Measurements from ENCODE around the gene RNF44. TPM values are rescaled to one million over a fixed set of nuclear protein-coding genes. Genes with fewer than 3 reads are reported as not detected.

The RNF44 gene
- total RNA-seq, 4 donors from 2014 or later = 11.3 to 22.2 (median 18.7) TPM

DNA sequence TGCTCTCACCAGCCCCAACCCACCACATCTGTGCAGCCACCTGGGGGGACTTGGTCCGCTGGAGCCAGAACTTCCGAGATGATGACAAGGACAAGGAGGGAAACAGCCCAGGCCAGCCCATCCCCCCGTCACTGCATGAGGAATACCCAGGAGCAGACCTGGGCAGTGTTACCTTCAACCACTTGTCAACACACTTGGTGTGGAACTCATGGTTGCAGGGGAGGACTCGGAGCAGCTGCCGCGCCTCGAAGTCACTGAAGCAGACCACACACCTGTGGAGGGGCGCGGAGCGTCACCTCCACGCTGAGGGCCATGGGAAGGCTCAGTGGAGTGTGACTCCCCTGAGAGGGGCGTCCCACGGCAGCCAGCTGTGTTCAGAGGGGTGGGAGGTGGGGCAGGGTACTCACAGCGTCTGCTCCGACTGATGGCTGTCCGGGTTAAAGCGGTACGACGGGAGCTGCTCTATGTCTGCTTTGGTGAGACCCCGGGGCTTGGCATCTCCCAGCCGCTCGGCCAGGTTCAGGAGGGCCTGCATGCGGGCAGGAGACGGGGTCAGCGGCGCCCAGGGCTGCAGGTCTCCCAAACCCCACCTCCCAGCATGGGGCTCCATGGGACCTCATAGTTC is 8.0 kb downstream of the RNF44 start:
- H3K4me3 ChIP-seq = no peak overlapping the region
- no peaks in the 10 kb centered on the region for H3K27me3 ChIP-seq
- peaks cover 26 to 57% (median 54%) of the 10 kb centered on the region in 4 donors for H3K36me3 ChIP-seq
- no peak overlapping the region for H3K27ac ChIP-seq (replicated peaks in 1 of 4)
- DNase-seq (ENCODE audit: extremely low spot score) = no peak
- no peak for TF ChIP-seq POLR2A (IDR thresholded peaks at IDR 0.05; ENCODE audit: low read depth)
- TF ChIP-seq EP300 (IDR thresholded peaks at IDR 0.05) = no peak
- intact Hi-C loops (cut with DNase I) = no loop called here
- no peaks in the 10 kb centered on the region for H3K9me3 ChIP-seq
- 84% methylated on average over 11 of the region's 26 CpGs for WGBS
- peaks cover 39 to 53% (median 44%) of the 10 kb centered on the region in 4 donors for H3K4me1 ChIP-seq

DNA sequence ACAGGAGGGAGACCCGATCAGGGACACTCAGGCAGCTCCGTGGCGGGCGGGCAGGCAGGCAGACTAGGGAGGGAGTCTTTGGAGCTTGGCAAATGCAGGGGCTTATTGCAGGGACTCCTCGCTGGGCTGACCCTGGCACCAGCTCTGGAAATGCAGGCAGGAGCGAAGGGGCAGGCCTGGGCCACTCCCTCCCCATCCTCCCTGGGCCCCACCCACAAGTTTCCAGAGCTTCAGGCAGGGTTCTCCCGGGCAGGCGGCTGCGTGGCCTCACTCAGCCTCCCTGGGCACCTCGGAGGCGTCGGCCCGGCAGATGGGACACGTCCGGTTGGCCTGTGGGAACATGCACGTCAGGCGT is 8.5 kb downstream of the RNF44 start:
- no peak overlapping the region for H3K27ac ChIP-seq (replicated peaks in 1 of 4)
- no peak for DNase-seq (ENCODE audit: extremely low spot score)
- no peaks in the 10 kb centered on the region for H3K27me3 ChIP-seq
- no peak for TF ChIP-seq EP300 (IDR thresholded peaks at IDR 0.05)
- no peak for TF ChIP-seq POLR2AphosphoS5 (IDR thresholded peaks at IDR 0.05)
- no peak for TF ChIP-seq POLR2A (IDR thresholded peaks at IDR 0.05; ENCODE audit: low read depth)
- TF ChIP-seq, protein P1, sequence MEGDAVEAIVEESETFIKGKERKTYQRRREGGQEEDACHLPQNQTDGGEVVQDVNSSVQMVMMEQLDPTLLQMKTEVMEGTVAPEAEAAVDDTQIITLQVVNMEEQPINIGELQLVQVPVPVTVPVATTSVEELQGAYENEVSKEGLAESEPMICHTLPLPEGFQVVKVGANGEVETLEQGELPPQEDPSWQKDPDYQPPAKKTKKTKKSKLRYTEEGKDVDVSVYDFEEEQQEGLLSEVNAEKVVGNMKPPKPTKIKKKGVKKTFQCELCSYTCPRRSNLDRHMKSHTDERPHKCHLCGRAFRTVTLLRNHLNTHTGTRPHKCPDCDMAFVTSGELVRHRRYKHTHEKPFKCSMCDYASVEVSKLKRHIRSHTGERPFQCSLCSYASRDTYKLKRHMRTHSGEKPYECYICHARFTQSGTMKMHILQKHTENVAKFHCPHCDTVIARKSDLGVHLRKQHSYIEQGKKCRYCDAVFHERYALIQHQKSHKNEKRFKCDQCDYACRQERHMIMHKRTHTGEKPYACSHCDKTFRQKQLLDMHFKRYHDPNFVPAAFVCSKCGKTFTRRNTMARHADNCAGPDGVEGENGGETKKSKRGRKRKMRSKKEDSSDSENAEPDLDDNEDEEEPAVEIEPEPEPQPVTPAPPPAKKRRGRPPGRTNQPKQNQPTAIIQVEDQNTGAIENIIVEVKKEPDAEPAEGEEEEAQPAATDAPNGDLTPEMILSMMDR (IDR thresholded peaks at IDR 0.05) = no peak
- H3K36me3 ChIP-seq = peaks cover 26 to 57% (median 54%) of the 10 kb centered on the region in 4 donors
- intact Hi-C loops (cut with DNase I) = no loop called here
- H3K4me1 ChIP-seq = peaks cover 34 to 48% (median 39%) of the 10 kb centered on the region in 4 donors
- H3K4me3 ChIP-seq = no peak overlapping the region
- H3K9me3 ChIP-seq = no peaks in the 10 kb centered on the region
- 71% methylated on average over 15 of the region's 17 CpGs for WGBS

DNA sequence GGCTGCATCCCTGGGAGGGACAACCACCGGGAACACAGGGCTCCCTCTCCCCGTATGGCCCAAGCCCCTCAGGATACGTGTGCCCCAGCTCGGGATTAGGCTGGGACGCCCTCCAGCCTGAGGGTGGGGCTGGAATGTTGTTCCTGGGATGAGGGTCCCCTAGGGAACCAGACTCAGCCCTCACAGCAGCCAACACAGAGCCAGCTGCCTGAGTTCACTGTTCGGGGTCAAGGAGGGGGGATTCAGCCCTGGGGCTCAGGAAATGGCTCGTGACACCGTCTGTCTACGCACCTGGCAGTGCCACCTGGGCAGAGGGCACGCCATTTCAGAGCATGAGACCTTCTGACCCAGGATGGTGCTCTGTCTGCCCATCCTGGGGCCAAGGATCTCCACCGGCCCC is 8.9 kb downstream of the RNF44 start:
- H3K27ac ChIP-seq (replicated peaks in 1 of 4) = no peak overlapping the region
- no peaks in the 10 kb centered on the region for H3K9me3 ChIP-seq
- peaks cover 30 to 44% (median 35%) of the 10 kb centered on the region in 4 donors for H3K4me1 ChIP-seq
- H3K27me3 ChIP-seq = no peaks in the 10 kb centered on the region
- no peak overlapping the region for H3K4me3 ChIP-seq
- DNase-seq (ENCODE audit: extremely low spot score) = no peak
- TF ChIP-seq, protein P1 (IDR thresholded peaks at IDR 0.05) = no peak
- no peak for TF ChIP-seq EP300 (IDR thresholded peaks at IDR 0.05)
- TF ChIP-seq POLR2A (IDR thresholded peaks at IDR 0.05; ENCODE audit: low read depth) = no peak
- TF ChIP-seq POLR2AphosphoS5 (IDR thresholded peaks at IDR 0.05) = no peak
- peaks cover 26 to 57% (median 54%) of the 10 kb centered on the region in 4 donors for H3K36me3 ChIP-seq
- intact Hi-C loops (cut with DNase I) = no loop called here
- WGBS = 73% methylated on average over 10 of the region's 11 CpGs

DNA sequence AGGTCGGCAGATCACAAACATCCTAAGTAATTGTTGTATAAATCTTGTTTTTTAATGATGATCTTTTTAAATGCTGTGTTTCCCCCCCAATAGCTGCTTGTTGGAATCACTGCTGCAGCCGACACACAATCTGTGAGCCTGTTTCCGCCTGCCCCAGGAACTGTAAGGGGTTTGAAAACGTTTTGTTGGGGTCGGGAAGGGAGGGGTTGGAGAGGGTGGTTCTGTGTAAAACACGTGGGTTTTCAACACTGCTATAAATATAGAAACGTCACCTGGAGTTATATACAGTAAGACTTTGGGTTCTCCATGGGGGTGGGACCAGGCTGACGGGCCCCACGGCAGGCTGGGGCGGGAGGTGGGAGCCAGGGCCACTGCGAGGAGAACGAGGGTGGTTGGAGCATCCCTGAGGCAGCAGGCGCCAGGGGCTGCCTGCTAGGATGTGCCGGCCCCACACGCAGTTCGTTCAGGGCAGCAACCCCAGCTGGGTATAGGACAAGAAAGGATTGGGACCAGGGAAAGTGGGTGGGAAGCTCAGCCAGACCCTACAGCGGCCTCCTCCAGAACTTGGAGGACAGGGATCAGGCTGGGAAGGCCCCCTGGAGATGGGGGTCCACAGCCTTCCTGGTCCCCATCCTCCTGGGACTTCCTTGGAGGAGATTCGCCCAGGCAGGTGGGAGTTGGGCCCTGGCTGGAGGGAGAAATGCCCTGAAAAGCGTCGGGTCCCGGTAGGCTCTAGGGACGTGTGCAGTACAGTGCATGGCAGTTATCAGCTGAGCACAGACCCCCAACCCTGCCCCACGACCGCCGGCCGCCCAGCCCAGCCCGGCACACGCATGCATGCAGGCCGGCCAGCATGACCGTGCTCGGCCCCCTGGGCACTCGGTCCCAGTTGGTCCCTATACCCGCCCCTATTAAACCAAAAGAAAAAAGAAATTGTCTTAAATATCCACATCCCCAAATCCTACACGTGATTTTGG is 9.7 kb downstream of the RNF44 start:
- peaks cover 22 to 36% (median 27%) of the 10 kb centered on the region in 4 donors for H3K4me1 ChIP-seq
- 72% methylated on average over 19 of the region's 34 CpGs for WGBS
- no peaks in the 10 kb centered on the region for H3K27me3 ChIP-seq
- H3K27ac ChIP-seq (replicated peaks in 1 of 4) = no peak overlapping the region
- intact Hi-C loops (cut with DNase I) = no loop called here
- no peak overlapping the region for H3K4me3 ChIP-seq
- no peaks in the 10 kb centered on the region for H3K9me3 ChIP-seq
- H3K36me3 ChIP-seq = peaks cover 26 to 57% (median 54%) of the 10 kb centered on the region in 4 donors
- no peak for DNase-seq (ENCODE audit: extremely low spot score)
- TF ChIP-seq EP300 (IDR thresholded peaks at IDR 0.05) (no peak), POLR2AphosphoS5 (IDR thresholded peaks at IDR 0.05) (no peak), POLR2A (IDR thresholded peaks at IDR 0.05; ENCODE audit: low read depth) (no peak)
- TF ChIP-seq, protein P1 (IDR thresholded peaks at IDR 0.05) = no peak

DNA sequence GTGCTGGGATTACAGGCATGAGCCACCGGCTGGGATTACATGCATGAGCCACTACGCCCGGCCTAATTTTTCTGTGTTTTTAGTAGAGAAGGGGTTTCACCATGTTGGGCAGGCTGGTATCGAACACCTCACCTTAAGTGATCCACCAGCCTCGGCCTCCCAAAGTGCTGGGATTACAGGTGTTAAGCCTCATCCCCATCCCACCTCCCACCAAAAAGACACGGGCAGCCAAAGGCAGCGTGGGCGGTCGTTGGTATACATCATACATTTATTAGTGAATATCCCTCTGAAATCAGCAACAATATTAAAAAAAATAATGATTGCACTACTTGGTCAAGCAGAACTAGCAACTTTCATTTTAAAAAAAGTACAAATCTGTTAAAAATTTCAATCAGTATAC is 10.7 kb downstream of the RNF44 start:
- intact Hi-C loops (cut with DNase I) = no loop called here
- TF ChIP-seq POLR2AphosphoS5 (IDR thresholded peaks at IDR 0.05) = no peak
- TF ChIP-seq, protein P1 (IDR thresholded peaks at IDR 0.05) = no peak
- no peak for TF ChIP-seq EP300 (IDR thresholded peaks at IDR 0.05)
- TF ChIP-seq POLR2A (IDR thresholded peaks at IDR 0.05; ENCODE audit: low read depth) = no peak
- H3K4me1 ChIP-seq = peaks cover 12 to 25% (median 16%) of the 10 kb centered on the region in 4 donors

More for the DNA sequence above, 10.7 kb downstream of the RNF44 start:
- Histone ChIP-seq H3K4me3 (no peak overlapping the region), H3K27me3 (no peaks in the 10 kb centered on the region), H3K36me3 (peaks cover 26 to 48% (median 46%) of the 10 kb centered on the region in 4 donors), H3K9me3 (no peaks in the 10 kb centered on the region), H3K27ac (replicated peaks in 1 of 4) (no peak overlapping the region)
- no peak for DNase-seq (ENCODE audit: extremely low spot score)
- WGBS = 86% methylated on average over 9 of the region's 9 CpGs
